Measurements from ENCODE around the gene UPK2.
"Not testable (repeated sequence)": the region's sequence is repeated elsewhere in the genome, so short reads cannot be mapped to it uniquely, and the experiment has no call there.

The UPK2 gene

DNA sequence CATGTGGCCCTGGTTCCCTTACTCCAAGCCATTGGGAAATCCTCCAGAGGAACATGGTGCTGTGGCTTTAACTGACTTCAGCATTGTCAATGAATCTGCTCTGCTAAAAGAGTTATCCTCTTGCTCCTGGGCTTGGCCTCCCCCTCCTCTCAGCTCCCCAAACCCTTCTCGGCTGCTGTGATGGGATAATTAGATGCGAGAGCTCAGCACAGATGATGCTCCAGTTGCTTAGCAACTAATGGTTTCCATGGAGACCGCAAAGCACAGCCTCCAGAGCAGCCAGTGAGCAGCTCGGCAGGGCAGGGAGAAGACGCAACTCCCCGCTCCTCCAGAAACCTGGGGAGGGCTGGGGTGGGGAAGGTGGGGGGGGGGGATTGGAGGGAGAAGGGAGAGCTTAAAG lies 2.8 kb upstream of the UPK2 start:
- no peak for TF ChIP-seq ZFX (IDR thresholded peaks at IDR 0.05)
- H3K27ac ChIP-seq = no peak overlapping the region

DNA sequence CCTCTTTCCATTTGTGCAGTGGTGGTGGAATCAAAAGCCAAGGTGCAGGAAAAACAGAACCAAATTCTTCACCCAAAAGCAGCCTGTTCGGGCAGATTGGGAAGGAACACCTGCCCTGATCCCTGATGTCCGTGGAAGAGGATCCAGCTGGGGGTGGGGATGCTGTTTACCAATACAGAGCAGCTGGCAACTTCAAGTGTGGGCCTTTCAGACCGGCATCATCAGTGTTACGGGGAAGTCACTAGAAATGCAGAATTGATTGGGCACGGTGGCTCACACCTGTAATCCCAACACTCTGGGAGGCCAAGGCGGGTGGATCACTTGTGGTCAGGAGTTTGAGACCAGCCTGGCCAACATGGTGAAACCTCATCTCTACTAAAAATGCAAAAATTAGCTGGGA lies 2.1 kb upstream of the UPK2 start:
- H3K27ac ChIP-seq = not testable (repeated sequence)

DNA sequence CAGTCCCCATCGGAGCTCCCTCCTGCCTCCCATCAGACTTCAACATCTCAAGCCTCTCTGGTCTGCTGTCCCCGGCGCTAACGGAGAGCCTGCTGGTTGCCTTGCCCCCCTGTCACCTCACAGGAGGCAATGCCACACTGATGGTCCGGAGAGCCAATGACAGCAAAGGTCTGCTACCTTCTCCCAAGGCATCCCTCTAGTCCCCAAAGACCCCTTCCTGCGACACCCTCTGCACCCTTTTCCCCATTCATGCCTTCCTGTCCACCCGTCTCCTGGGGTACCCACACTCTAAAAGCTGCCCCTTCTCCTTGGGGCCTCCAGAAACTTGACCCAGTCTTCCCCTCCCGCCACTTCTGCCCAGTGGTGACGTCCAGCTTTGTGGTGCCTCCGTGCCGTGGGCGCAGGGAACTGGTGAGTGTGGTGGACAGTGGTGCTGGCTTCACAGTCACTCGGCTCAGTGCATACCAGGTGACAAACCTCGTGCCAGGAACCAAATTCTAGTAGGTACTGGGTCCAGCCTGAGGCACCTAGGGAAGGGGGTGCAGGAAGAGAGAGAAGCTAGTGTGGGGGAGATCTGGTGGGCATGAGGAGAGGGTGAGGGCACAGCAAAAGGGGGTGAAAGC lies 860 bp downstream of the UPK2 start:
- TF ChIP-seq, protein P1, sequence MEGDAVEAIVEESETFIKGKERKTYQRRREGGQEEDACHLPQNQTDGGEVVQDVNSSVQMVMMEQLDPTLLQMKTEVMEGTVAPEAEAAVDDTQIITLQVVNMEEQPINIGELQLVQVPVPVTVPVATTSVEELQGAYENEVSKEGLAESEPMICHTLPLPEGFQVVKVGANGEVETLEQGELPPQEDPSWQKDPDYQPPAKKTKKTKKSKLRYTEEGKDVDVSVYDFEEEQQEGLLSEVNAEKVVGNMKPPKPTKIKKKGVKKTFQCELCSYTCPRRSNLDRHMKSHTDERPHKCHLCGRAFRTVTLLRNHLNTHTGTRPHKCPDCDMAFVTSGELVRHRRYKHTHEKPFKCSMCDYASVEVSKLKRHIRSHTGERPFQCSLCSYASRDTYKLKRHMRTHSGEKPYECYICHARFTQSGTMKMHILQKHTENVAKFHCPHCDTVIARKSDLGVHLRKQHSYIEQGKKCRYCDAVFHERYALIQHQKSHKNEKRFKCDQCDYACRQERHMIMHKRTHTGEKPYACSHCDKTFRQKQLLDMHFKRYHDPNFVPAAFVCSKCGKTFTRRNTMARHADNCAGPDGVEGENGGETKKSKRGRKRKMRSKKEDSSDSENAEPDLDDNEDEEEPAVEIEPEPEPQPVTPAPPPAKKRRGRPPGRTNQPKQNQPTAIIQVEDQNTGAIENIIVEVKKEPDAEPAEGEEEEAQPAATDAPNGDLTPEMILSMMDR (conservative IDR thresholded peaks at IDR 0.05) = no peak; the same call in none of the 2 replicates
- no peak for TF ChIP-seq ZFX (IDR thresholded peaks at IDR 0.05)
- no peak overlapping the region for H3K27ac ChIP-seq

DNA sequence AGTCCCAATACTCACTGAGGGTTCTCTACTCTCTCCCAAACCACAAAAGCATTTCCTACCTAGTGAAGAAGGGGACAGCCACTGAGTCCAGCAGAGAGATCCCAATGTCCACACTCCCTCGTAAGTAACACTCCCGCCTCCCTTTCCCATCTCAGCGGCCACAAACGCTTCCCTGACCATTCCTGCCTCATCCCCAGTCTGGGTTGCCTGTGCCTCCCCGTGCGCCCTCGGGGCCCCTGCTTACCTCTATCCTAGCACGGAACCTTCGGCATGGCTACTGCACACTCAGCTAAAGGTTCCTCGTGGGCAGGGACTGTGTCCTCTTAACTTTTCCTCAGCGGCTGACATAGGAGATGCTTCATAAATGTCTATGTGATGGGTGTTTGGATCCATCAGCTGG lies 1.5 kb downstream of the UPK2 start:
- TF ChIP-seq, protein P1 (conservative IDR thresholded peaks at IDR 0.05) = no peak
- TF ChIP-seq ZFX (IDR thresholded peaks at IDR 0.05) = no peak
- H3K27ac ChIP-seq = no peak overlapping the region

DNA sequence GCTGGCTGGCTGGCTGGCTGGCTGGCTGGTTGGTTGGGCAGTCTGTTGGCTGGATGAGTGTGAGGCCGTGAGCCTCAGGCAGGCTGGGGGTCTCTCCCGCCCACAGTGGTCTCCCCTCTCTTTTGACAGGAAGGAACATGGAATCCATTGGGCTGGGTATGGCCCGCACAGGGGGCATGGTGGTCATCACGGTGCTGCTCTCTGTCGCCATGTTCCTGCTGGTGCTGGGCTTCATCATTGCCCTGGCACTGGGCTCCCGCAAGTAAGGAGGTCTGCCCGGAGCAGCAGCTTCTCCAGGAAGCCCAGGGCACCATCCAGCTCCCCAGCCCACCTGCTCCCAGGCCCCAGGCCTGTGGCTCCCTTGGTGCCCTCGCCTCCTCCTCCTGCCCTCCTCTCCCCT lies 1.9 kb downstream of the UPK2 start:
- no peak overlapping the region for H3K27ac ChIP-seq
- TF ChIP-seq, protein P1 (conservative IDR thresholded peaks at IDR 0.05) = no peak
- no peak for TF ChIP-seq ZFX (IDR thresholded peaks at IDR 0.05)

DNA sequence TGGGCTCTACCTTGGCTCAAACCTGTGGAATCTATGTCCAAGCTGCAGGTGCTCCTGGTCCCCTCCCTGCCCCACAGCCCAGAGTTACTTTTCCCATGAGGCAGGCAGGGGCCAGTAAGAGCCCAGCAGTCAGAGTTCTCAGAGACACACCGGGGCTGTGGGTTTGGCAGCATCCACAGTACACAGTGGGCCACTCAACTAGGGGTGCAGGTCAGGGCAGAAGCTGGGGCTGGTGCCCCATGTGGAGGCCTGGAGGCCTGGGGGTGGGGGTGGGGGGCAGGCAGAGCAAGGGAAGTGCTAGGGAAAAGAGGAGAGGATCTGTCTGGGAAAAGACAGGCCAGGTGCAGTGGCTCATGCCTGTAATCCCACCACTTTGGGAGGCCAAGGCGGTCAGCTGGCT lies 2.5 kb downstream of the UPK2 start:
- TF ChIP-seq ZFX (IDR thresholded peaks at IDR 0.05) = no peak
- TF ChIP-seq, protein P1 (conservative IDR thresholded peaks at IDR 0.05) = no peak

DNA sequence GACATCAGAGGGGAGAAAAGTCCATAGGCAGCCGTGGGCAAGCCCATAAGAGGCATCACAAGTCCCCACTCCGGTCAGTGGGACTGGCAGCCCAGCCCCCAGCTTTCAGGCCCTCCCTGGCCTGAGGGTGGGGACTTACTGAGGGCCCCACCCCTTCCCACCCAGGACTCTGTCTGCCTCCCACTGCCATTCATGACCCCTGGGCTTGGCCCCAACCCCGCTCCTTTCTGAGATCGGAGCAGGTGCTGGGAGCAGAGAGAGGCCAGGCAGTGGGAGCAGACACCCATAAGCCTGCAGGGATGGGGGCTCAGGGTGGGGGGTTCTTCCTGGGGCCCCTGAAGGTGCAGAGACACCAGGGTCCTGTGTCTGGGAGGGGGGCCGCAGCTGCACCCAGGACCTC lies 5.1 kb downstream of the UPK2 start:
- no peak overlapping the region for H3K27ac ChIP-seq
- TF ChIP-seq, protein P1 (conservative IDR thresholded peaks at IDR 0.05) = no peak
- no peak for TF ChIP-seq ZFX (IDR thresholded peaks at IDR 0.05)

More for the DNA sequence above, 2.5 kb downstream of the UPK2 start:
- H3K27ac ChIP-seq = no peak overlapping the region

DNA sequence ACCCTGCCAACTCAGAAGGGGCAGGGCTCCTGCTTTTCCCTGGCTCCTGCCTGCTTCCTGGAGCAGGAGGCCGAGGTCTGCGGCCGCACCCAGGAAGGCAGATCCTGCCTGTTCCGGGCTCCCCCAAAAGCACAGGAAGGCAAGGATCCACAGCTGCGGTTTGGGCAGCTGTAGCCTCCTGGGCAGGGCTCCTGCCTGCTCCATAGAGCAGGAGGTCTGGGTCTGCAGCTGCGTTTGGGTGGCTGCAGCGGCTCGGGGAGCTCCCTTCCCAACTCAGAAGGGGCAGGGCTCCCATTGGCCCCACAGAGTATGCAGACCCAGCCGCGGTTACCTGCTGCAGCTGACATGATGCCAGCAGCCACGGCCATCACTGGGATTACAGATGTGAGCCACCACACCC lies 5.5 kb downstream of the UPK2 start:
- no peak overlapping the region for H3K27ac ChIP-seq

DNA sequence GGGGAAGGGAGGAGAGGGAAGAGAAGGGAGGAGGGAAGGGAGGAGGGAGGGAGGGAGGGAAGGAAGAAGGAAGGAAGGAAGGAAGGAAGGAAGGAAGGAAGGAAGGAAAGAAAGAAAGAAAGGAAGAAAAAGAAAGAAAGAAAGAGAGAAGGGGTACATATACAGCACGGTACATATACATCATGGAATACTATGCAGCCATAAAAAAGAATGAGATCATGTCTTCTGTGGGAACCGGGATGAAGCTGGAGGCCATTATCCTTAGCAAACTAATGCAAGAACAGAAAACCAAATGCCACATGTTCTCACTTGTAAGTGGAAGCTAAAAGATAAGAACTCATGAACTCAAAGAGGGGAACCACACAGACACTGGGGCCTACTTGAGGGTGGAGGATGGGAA lies 13.4 kb downstream of the UPK2 start:
- H3K27ac ChIP-seq = not testable (repeated sequence)

More for the DNA sequence above, 5.5 kb downstream of the UPK2 start:
- TF ChIP-seq ZFX (IDR thresholded peaks at IDR 0.05) = no peak
- TF ChIP-seq, protein P1 (conservative IDR thresholded peaks at IDR 0.05) = no peak

All from C4-2B (cell line).